Colon (tissue), 2 donors: ENCODE results near the gene DUSP1.

Experiments
- FAIRE-seq: peaks from 2 replicates; lab custom pipeline; 2012; peaks lifted over from hg19 to GRCh38; lab: Jason Lieb, UNC
- donor health status: control.
- donor health status: control.

Gene DUSP1

GRCh38 chr5:172762214-172763119, 8.5 kb downstream of the DUSP1 start:
- no peak for FAIRE-seq

DNA sequence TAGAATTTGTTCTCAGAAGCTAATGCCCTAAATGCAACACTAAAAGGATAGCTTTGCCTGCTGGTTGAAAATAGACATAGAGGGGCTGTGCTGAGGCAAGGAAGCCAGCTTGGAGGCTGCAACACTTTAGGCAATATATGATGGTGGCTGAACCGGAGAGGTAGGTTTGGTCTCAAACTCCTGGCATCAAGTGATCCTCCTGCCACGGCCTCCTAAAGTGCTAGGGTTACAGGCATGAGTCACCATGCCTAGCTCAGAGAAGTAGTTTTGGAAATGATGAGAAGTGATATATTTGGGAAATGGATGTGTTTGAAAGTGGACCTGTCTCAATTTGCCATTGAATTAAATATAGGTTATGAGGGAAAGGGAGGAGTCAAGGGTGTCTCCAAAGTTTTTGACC, 10.0 kb downstream of the DUSP1 start:
- no peak for FAIRE-seq

DNA sequence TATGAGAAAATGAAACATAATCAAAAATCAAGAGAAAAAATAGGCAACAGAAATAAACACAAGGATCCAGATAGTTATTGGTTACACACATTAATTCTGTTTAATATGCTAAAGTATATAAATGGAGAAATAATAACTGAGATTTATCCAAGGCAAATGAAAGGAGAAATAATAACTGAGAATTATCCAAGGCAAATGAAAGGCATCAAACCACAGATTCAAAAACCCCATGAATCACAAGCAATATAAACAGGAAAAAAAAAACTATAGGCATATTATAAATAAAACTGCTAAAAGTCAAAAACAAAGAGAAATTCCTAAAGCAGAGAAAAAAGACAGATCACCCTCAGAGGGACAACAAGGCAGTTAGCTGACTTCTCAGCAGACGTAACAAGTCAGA, 10.9 kb downstream of the DUSP1 start:
- FAIRE-seq: no peak

GRCh38 chr5:172758834-172759149, 12.2 kb downstream of the DUSP1 start:
- FAIRE-seq: no peak

DNA sequence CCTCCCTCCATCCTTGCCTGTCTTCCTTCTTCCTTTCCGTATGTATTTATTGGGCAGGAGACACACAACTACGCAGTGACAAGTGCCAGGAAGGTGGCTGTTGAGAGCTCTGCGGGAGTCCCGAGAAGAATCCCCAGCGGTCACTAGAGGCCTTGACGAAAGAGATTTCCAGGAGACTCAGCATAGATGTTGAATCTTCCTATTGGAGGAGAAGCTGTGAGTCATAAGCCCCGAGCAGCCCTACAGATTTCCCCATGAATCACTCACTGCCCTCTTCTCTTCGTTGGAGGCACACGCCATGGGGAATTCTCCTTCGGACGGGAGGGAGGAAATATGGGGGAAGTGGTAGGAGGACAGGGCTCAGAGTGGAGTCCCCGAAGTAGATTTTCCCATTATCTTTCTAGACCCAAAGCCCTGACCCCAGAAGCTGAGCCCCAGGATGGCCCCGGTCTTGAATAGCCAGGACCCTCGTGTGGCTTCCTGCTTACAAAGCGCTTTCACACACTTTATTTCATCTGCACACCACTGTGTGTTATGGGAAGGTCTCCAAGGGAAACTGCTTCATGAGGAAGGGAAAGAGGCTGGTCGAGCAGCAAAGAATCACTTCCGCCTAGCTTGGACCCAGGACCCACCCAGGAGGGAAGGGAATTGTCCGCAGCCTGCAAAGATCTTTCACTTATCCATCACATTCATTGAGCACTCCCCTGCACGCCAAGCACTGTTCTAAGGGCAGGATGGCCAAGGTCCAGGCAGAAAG, 12.7 kb downstream of the DUSP1 start:
- FAIRE-seq: no peak

- no peak for FAIRE-seq
Observed at GRCh38 chr5:172757394-172758010, 13.5 kb downstream of the DUSP1 start.

GRCh38 chr5:172756764-172757393, 14.1 kb downstream of the DUSP1 start:
- FAIRE-seq: no peak

DNA sequence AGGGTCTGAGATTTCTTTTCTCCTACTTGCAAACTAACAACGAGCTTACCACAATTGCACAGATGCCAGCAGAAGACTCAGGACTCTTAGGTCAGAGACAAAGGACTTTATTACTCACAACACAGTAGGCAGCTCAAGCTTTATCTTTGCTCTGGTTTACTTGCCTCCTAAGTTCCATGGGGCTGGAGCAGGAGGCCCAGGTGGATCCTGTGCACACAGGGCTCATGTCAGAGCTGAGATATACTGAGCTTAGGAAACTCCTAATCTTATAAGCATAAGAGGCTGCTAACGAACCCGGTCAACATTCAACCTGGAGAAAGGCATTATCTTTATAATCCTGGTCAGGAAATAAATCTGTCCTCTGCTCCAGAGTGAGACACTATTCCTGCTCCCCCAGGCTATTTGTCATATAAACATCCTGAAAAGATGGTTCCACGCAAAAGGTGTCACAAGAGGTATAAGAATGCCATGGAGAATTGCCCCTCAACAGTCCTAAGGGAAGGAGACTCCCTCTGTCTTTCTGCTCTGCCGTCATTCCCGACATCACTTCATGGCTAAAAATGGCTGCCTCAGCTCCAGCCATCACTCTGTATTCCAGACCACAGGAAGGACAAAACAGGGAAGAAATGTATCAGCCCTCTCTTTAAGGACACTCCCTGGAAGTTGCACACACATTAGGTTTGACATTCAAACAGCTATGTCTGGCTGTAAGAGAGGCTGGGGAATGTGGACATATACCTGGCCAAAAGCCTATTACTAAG, 16.2 kb downstream of the DUSP1 start:
- no peak for FAIRE-seq

DNA sequence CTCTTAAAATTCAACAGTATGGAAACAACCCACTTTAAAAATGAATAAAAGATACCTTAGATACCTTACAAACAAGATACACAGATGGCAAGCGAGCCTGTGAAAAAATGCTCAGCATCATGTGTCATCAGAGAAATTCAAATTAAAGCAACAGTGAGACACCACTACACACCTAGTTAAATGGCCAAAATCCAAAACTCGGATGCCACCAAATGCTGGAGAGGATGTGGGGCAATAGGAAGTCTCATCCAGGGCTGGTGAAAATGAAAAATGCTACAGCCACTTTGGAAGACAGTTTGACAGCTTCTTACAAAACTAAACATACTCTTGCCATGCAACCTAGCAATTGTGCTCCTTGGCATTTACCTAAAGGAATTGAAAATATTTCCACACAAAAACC, 17.9 kb downstream of the DUSP1 start:
- no peak for FAIRE-seq

DNA sequence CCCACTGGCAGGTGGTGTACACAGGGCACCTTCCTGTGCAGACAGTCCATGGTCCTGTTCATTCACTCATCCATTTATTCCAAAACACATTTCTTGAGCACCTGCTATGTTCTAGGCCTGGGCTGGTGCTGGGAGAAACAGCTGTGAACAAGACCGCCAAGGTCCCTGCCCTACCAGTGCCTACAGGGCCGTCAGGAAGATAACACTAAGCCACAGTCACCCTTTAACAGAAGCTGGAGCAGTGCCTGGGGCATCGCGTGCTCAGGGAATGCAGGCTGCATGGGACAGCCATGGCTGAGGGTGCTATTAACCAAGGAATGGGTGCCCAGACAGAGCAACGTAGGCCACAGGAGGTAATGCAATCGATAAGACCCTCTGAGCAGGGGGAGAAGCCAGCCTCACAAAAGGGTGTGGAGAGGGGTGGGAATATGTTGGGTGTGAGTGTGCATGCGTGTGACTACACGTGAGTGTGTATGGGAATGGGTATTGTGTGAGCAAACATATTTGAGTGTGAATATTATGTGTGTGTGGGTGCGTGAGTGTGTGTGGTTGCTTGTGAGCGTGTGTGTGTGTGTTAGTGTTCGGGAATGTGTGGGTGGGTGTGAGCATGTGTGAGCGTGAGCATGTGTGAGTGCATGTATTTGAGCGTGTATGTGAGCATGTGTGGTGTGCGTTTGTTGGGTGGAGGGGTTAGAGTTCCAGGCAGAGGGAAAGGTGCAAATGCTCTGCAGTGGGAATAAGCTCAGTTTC, 19.1 kb downstream of the DUSP1 start:
- no peak for FAIRE-seq

DNA sequence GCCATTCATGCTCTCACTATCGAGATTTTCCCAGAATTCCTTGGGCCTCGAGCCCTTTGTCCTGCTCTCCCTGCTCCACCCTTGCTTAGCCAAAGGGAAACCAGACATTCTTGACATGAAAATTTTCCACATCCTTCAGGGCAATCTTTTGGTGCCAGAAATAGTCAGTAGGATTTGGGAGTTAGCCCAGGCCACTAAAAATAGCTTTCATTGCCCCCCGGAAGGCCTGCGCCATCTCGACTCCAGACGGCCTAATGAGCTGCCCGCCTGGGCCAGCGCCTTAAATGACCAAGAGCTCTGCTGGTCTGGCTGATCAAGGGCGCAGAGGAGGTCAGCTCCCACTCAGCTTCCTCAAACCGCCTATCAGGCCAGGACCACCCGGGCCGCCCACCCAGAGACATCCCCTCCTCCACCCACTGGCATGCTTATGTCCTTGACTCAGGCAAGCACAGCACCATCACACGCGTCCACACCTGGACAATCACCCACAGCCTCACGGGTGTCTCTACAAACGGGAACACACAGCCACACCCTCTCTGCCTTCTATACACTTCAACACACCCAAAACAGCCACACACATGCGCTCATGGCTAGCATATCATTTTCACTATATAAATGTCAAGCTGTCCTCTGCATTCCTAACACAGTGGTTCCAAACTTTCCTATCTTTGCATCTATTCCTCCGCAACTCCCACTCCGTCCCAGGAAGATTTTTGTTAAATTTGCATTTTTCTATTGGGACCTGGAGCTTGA, 20.9 kb downstream of the DUSP1 start:
- FAIRE-seq: no peak

- FAIRE-seq: no peak
Observed at GRCh38 chr5:172749076-172749475, 21.9 kb downstream of the DUSP1 start.

DNA sequence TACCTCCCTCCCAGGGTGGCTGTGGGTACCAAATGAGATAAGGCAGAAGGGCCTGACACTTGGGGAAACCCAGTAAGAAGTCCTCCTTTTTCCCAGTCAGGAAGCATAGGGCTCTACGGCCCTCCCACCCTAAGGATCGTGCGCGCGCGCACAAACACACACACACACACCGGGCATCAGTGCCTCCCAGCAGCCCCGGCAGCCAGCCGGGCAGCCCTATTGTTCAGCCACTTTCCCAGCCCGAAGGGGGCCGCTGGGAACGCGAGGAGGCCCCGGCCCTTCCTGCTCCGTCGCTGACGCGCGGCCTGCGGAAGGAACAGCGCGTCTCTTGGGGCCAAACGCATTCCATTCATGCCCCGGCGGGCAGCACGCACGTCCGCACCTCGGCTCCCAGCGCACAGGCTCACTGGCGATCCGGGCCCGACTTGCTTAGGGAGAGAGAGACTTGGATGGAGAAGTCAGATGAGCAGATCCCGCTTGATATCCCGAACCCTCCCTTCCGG, 22.6 kb downstream of the DUSP1 start:
- no peak for FAIRE-seq

DNA sequence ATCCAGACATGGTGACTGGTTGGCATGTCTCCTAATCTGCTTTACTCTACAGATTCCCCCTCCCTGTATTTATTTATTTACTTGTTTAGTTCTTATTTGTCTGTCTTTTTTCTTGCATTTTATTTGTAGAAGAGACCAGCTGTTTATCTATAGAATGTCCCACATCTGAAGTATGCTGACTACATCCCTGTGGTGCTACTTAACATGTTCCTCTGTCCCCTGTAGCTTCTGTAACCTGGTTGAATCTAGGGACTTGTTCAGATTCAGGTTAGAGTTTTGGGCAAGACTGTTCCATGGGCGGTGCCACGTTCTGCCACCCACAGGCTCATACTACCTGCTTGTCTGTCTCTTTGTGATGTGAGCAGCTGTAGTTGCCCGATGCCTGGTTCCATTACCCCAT, 23.5 kb downstream of the DUSP1 start:
- FAIRE-seq: no peak

DNA sequence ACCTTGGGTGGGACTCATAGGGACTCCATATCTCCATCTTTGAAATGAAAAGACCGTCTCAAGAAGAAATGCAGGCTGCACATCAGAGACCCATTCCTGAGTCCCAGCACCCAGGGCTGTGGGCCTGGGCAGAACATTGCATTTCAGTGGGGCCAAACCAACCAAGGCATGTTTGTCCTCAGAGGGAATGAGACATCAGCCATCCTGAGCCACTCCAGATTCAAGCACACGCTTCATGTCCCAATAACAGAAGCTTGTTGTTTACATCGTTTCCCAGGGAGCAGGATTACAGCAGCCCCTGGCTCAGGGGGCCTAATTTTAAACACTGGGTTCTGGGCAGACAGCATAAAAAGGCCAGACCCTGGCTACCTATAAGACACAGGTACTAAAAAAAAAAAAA, 24.3 kb downstream of the DUSP1 start:
- no peak for FAIRE-seq

DNA sequence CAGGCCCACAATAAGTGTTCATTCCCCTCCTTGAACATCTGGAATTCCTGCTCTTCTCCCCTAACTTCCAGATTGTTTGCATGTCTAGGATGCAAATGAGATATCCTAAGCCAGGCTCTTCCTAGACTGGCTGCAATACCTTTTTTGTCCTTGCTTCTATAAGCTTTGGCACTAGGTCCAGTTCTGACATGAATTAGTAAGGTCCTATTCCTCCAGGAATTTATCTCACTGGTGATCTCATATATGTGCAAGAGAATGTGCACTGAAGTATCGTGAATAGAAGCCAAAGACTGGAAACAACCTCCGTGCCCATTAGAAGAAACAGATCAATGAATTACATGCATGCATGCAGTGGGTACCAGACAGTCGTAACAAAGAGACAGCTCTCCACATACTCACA, 25.2 kb downstream of the DUSP1 start:
- FAIRE-seq: no peak

- no peak for FAIRE-seq
Observed at GRCh38 chr5:172745406-172745805, 25.6 kb downstream of the DUSP1 start.

- no peak for FAIRE-seq
Observed at GRCh38 chr5:172744123-172745104, 26.6 kb downstream of the DUSP1 start.
